Right lobe of liver (tissue), 6 donors: ENCODE results near the gene ANKRD55. TPM values are rescaled to one million over a fixed set of nuclear protein-coding genes. Genes with fewer than 3 reads are reported as not detected.

Experiments
- ATAC-seq, 4 donors: fragments of 200-7000 bp; cut with Tn5 transposase; one replicate each; pipeline ENCODE4 v1.9.1; 2020; ENCODE audit warnings: mild to moderate bottlenecking in 4 of 4, moderate library complexity in 4 of 4
- DNase-seq, 3 donors: peaks; one replicate each; pipeline ENCODE4 v3.0.0-alpha.2; 2020
- H3K27ac ChIP-seq, 3 donors: fragments of 200-600 bp; one replicate each; pipeline ENCODE4 v1.8.0; 2022
- H3K27me3 ChIP-seq, 2 donors: fragments of 200-600 bp; one replicate each; pipeline ENCODE4 v1.8.0; 2022
- H3K36me3 ChIP-seq, 4 donors: fragments of 200-600 bp; sonication (generic) in 1 of 4; one replicate each; pipeline versions ENCODE4 v1.5.1 to v1.8.0; 2017 to 2022; ENCODE audit warnings: control low read depth in 1 of 4
- H3K4me1 ChIP-seq, 4 donors: fragments of 200-600 bp; sonication (generic) in 1 of 4; one replicate each; pipeline versions ENCODE4 v1.5.1 to v1.8.0; 2017 to 2022; ENCODE audit warnings: control low read depth in 1 of 4
- H3K4me3 ChIP-seq, 3 donors: fragments of 200-600 bp; one replicate each; pipeline ENCODE4 v1.8.0; 2022
- H3K9me3 ChIP-seq, 4 donors: fragments of 200-600 bp; sonication (generic) in 1 of 4; one replicate each; pipeline versions ENCODE4 v1.5.1 to v1.8.0; 2017 to 2022; ENCODE audit warnings: control low read depth in 1 of 4
- POLR2A ChIP-seq: fragments of 450-650 bp; IDR thresholded peaks from one replicate; pipeline ENCODE4 v1.6.1; 2017; ENCODE audit warnings: antibody characterized with exemption, mild to moderate bottlenecking
- WGBS: methylation state at CpG from one replicate; pipeline ENCODE4 v1.1.6; 2018; ENCODE audit warnings: low coverage, low lambda C conversion rate; ENCODE audit not compliant: insufficient coverage; ENCODE audit errors: missing lambda C conversion rate; 5-methylcytosine and 5-hydroxymethylcytosine counted together
- intact Hi-C, 2 donors: fragments of 100-400 bp; cut with DNase I; formaldehyde crosslinking; loops; one replicate each; pipeline versions ENCODE4 v1.11.2 to v1.14.1; 2022
- long read RNA-seq: library from polyadenylated mRNA; unstranded; transcript quantifications from one replicate; pipeline ENCODE4 v2.0.0, GENCODE V29; 2019
- total RNA-seq, 6 experiments: library from RNA; depleted of rRNA in 2 of 6; stranded (reverse); fragments of >200 nt in 2 of 6; fragmentation: NEBNext Ultra II Directional in 3 of 6; extraction: Animal tissue kit (Norgen Biotek cat#: 25700) in 3 of 6; gene quantifications; one replicate each; pipeline versions ENCODE4 v1.1.0 to v1.2.4, GENCODE V29; 2016 to 2023
- TF ChIP-seq, protein P1 (sequence below), 4 donors: fragments of 200-600 bp in 3 of 4; fragments of 450-650 bp in 1 of 4; IDR thresholded peaks; one replicate each; pipeline versions ENCODE4 v1.5.1 to v1.8.0; 2016 to 2022; ENCODE audit warnings: antibody characterized with exemption in 4 of 4, mild to moderate bottlenecking in 2 of 4
- donor health status: DM: no; HTN: yes; CAD: no.
- donor health status: DM: no; HTN: no; CAD: no.
- donor health status: DM: no; HTN: no; CAD: no.
- donor health status: DM: no; HTN: yes; CAD: no.
- donor health status: DM: no; HTN: yes; CAD: no.

Gene ANKRD55
- 1 to 10 TPM in 4 of 6 experiments, under 1 TPM in 2; 0.68 to 2.2 (median 1.2) TPM for total RNA-seq
- long read RNA-seq = 0 reads

DNA sequence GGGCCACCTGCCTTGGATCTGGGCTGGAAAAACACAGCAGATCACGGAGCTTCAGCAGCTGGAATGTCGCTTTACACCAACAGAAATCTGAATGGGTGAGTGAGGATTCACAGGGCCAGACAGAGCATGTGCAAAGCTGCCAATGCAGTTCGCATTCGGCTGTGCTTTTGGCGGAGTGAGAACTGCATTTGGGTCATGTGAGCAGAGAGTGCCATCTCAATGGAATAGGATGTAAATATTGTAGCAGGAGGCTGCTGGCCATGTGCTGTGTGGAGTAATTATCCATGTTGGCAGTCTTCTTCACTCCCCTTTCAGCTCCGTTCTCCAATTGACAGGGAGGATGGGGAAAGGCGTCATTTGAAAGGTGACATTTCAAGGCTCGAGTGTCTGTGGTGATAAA, at the start of gene ANKRD55:
Gene ANKRD55 (minus strand): TSS at position 101 of the 400 bp plus-strand sequence. CDS start 417 bp downstream, outside the sequence.
- no peaks in the 10 kb centered on the region for H3K9me3 ChIP-seq
- H3K4me1 ChIP-seq = no peaks in the 10 kb centered on the region
- intact Hi-C loops = no loop called here
- ATAC-seq (no peak), DNase-seq (no peak)
- H3K27me3 ChIP-seq = no peaks in the 10 kb centered on the region
- no peak for TF ChIP-seq POLR2A
- TF ChIP-seq, protein P1, sequence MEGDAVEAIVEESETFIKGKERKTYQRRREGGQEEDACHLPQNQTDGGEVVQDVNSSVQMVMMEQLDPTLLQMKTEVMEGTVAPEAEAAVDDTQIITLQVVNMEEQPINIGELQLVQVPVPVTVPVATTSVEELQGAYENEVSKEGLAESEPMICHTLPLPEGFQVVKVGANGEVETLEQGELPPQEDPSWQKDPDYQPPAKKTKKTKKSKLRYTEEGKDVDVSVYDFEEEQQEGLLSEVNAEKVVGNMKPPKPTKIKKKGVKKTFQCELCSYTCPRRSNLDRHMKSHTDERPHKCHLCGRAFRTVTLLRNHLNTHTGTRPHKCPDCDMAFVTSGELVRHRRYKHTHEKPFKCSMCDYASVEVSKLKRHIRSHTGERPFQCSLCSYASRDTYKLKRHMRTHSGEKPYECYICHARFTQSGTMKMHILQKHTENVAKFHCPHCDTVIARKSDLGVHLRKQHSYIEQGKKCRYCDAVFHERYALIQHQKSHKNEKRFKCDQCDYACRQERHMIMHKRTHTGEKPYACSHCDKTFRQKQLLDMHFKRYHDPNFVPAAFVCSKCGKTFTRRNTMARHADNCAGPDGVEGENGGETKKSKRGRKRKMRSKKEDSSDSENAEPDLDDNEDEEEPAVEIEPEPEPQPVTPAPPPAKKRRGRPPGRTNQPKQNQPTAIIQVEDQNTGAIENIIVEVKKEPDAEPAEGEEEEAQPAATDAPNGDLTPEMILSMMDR (IDR thresholded peaks at IDR 0.05) = no peak
- no peak within 1 kb of the TSS for H3K27ac ChIP-seq
- H3K4me3 ChIP-seq = no peak within 1 kb of the TSS
- no peaks in the 10 kb centered on the region for H3K36me3 ChIP-seq
- 61% methylated on average over 7 of the region's 8 CpGs for WGBS

DNA sequence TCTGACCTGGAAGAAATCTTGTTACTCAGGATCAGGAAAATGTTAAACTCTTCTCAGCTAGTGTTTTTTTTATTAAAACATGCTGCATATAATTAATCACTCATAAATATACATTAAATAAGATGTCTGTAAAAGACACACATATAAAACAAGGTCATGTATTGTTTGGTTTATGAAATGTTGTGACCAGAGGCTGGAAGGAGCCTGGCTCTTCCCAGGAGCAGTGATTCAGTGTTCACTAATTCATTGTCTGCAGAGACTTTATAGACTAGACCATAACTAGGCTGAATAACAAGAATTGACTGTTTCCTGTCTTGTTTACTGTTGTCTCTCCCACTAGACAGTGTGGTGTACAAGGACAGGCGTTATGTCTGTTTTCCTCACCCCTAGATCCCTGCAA, 49.1 kb upstream of the ANKRD55 start:
- Histone ChIP-seq H3K4me3 (no peak overlapping the region), H3K27me3 (no peaks in the 10 kb centered on the region), H3K9me3 (no peaks in the 10 kb centered on the region), H3K27ac (no peak overlapping the region), H3K36me3 (no peaks in the 10 kb centered on the region), H3K4me1 (no peaks in the 10 kb centered on the region)
- ATAC-seq = no peak
- WGBS = no CpG with 5 or more reads among the region's 1 CpG
- no peak for TF ChIP-seq POLR2A
- TF ChIP-seq, protein P1 (IDR thresholded peaks at IDR 0.05) = no peak
- DNase-seq = no peak
- intact Hi-C loops = no loop called here

DNA sequence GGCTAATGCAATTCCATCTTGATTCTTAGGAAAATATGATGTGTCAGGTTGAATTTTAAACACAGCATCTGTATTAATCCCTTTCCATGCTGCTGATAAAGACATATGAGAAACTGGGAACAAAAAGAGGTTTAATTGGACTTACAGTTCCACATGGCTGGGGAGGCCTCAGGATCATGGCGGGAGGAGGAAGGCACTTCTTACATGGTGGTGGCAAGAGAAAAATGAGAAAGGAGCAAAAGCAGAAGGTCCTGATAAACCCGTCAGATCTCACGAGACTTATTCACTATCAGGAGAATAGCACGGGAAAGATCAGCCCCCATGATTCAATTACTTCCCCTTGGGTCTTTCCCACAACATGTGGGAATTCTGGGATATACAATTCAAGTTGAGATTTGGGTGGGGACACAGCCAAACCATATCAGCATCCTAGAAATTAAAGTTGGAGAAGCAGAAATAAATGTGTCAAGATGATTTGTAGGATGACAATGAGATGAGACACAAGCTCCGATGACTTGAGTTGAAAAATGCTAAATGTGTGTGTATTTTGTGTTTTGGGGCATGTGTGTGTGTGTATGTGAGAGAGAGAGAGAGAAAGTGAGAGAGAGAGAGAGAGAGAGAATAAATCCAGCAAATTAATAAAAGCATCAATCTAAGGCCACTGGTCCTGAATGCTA, 48.5 kb upstream of the ANKRD55 start:
- H3K4me1 ChIP-seq = no peaks in the 10 kb centered on the region
- no peaks in the 10 kb centered on the region for H3K9me3 ChIP-seq
- ATAC-seq (no peak), DNase-seq (no peak)
- 86% methylated on average over 5 of the region's 5 CpGs for WGBS
- TF ChIP-seq, protein P1 (IDR thresholded peaks at IDR 0.05) = no peak
- TF ChIP-seq POLR2A = no peak
- H3K27ac ChIP-seq = no peak overlapping the region
- intact Hi-C loops = no loop called here
- H3K27me3 ChIP-seq = no peaks in the 10 kb centered on the region
- H3K36me3 ChIP-seq = no peaks in the 10 kb centered on the region
- H3K4me3 ChIP-seq = no peak overlapping the region

DNA sequence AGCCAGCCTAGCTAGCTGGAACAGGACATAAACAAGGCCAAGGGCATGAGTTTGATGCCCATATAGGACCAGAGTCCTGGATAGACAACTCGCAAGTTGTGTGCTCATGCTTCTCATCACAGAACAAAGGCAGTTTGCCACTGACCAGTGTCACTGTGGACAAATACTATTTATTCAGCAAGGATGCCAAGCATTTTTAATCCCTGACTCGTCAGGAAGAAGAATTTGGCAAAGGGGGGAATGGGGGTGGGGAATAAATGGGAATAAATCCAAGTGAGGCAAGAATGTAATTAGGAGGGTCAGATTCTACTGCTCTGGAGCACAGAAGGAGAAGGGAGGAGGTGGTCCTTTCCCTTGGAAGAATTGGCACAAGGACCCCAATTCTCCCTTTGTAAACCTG, 46.8 kb upstream of the ANKRD55 start:
- no peak for DNase-seq
- intact Hi-C loops = loop anchor here in 1 of 2 donors (10.0 kb wide), 1 partner anchor 555 kb away; no protein-coding TSS in a partner anchor
- no peaks in the 10 kb centered on the region for H3K9me3 ChIP-seq
- no peak for TF ChIP-seq POLR2A
- TF ChIP-seq, protein P1 (IDR thresholded peaks at IDR 0.05) = no peak
- no peaks in the 10 kb centered on the region for H3K36me3 ChIP-seq
- H3K27ac ChIP-seq = no peak overlapping the region
- H3K27me3 ChIP-seq = no peaks in the 10 kb centered on the region
- no peak overlapping the region for H3K4me3 ChIP-seq
- 14% methylated on average over 2 of the region's 2 CpGs for WGBS
- H3K4me1 ChIP-seq = no peaks in the 10 kb centered on the region
- ATAC-seq = peak; percentile 40 to 95 (median 67)
